HG03520 (cell line): Measurements from ENCODE around the gene PPP2CA.
"Not testable (repeated sequence)": the region's sequence is repeated elsewhere in the genome, so short reads cannot be mapped to it uniquely, and the experiment has no call there.

Source experiments
- ATAC-seq: cut with Tn5 transposase; IDR thresholded peaks from one replicate; pipeline ENCODE4 v1.9.1; 2021; ENCODE audit warnings: mild to moderate bottlenecking, moderate library complexity; ENCODE audit not compliant: unreplicated experiment

The PPP2CA gene

GRCh38 chr5:134203630-134204029 is 22.2 kb downstream of the PPP2CA start:
- ATAC-seq, result no peak

- ATAC-seq, result no peak
Observed at GRCh38 chr5:134195666-134196065, 30.2 kb downstream of the PPP2CA start.

- no peak for ATAC-seq
Observed at GRCh38 chr5:134189031-134189430, 36.8 kb downstream of the PPP2CA start.

GRCh38 chr5:134188092-134188491 is 37.8 kb downstream of the PPP2CA start:
- ATAC-seq, result no peak

- ATAC-seq, result peak; percentile 53
Observed at GRCh38 chr5:134184155-134185135, 41.4 kb downstream of the PPP2CA start.

GRCh38 chr5:134183481-134183880 is 42.4 kb downstream of the PPP2CA start:
- no peak for ATAC-seq

GRCh38 chr5:134178096-134178419 is 47.8 kb downstream of the PPP2CA start:
- no peak for ATAC-seq

GRCh38 chr5:134177369-134178095 is 48.3 kb downstream of the PPP2CA start:
- ATAC-seq, result no peak

- peak; percentile 71 for ATAC-seq
Observed at GRCh38 chr5:134176511-134177368, 49.1 kb downstream of the PPP2CA start, which contains the start of gene SKP1. Gene SKP1 (minus strand): TSS chr5:134176950. CDS start chr5:134174022, 2,928 bp downstream.

- peak; percentile 15 for ATAC-seq
Observed at GRCh38 chr5:134175921-134176510, 49.9 kb downstream of the PPP2CA start.

- no peak for ATAC-seq
Observed at GRCh38 chr5:134174841-134175839, 50.7 kb downstream of the PPP2CA start.

GRCh38 chr5:134171972-134172371 is 53.9 kb downstream of the PPP2CA start:
- ATAC-seq, result no peak

- ATAC-seq, result no peak
Observed at GRCh38 chr5:134162592-134162991, 63.3 kb downstream of the PPP2CA start.

- no peak for ATAC-seq
Observed at GRCh38 chr5:134161513-134162395, 64.1 kb downstream of the PPP2CA start.

- no peak for ATAC-seq
Observed at GRCh38 chr5:134153657-134154056, 72.2 kb downstream of the PPP2CA start.

- ATAC-seq, result no peak
Observed at GRCh38 chr5:134153241-134153640, 72.6 kb downstream of the PPP2CA start.

GRCh38 chr5:134152173-134152832 is 73.6 kb downstream of the PPP2CA start:
- ATAC-seq, result not testable (repeated sequence)

GRCh38 chr5:134151723-134152122 is 74.2 kb downstream of the PPP2CA start:
- ATAC-seq, result no peak
